Large intestine (tissue), 3 donors: ENCODE measurements around the gene CAMTA1. TPM values are rescaled to one million over a fixed set of nuclear protein-coding genes. Genes with fewer than 3 reads are reported as not detected.

Experiments used
- DNase-seq, 2 donors: peaks; one replicate each; pipeline versions ENCODE4 v3.0.0 to v3.0.0-alpha.2; 2013
- H3K27ac ChIP-seq: one replicate; pipeline ENCODE4 v1.5.1; 2013; ENCODE audit warnings: low read length
- H3K27me3 ChIP-seq: 2 replicates; pipeline ENCODE4 v1.6.1; 2013; ENCODE audit warnings: low read length; ENCODE audit not compliant: control insufficient read depth, insufficient read depth
- H3K36me3 ChIP-seq: 2 replicates; pipeline ENCODE4 v1.6.1; 2013; ENCODE audit warnings: low read length; ENCODE audit not compliant: control insufficient read depth, insufficient read depth
- H3K4me1 ChIP-seq: one replicate; pipeline ENCODE4 v1.6.1; 2013; ENCODE audit warnings: low read length; ENCODE audit not compliant: control insufficient read depth, insufficient read depth
- H3K4me3 ChIP-seq: one replicate; pipeline ENCODE4 v1.5.1; 2013; ENCODE audit warnings: low read length
- H3K9me3 ChIP-seq: one replicate; pipeline ENCODE4 v1.6.1; 2013; ENCODE audit warnings: mild to moderate bottlenecking, low read depth, low read length, moderate library complexity; ENCODE audit not compliant: control insufficient read depth
- WGBS: methylation state at CpG from one replicate; pipeline ENCODE4 v1.1.5; 2013; ENCODE audit warnings: low lambda C conversion rate; ENCODE audit not compliant: insufficient coverage; 5-methylcytosine and 5-hydroxymethylcytosine counted together
- polyA plus RNA-seq: library from polyadenylated mRNA; unstranded; fragments of 120-200 nt; gene quantifications from one replicate; pipeline ENCODE4 v1.2.1, GENCODE V29; 2013

CAMTA1 gene
- polyA plus RNA-seq, 1 donor, result 67.9 TPM

DNA sequence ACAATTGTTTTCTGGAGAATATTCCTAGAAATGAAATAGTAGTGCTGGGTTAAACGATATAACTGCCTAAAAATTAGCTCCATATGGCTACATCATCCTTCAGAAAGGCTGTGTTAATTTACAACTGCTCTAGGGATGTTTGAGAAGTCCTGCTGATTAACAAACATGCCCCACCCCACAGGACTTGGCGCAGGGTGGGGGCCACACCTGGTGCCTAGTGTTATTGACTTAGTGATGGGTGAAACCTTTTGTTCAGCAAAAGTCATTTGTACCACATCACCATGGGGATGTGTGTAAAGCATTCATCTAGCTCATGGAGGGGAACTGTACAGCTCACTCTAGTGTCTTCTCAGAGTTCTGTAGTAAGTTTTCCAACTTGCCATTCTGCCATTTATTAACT, 492.8 kb downstream of the CAMTA1 start:
- peaks cover 8% of the 10 kb centered on the region for H3K27me3 ChIP-seq
- DNase-seq, result peak in 1 of 2 donors; percentile 29
- H3K9me3 ChIP-seq, result no peaks in the 10 kb centered on the region
- H3K27ac ChIP-seq, result no peak overlapping the region
- no CpG with 5 or more reads among the region's 2 CpGs for WGBS
- no peaks in the 10 kb centered on the region for H3K36me3 ChIP-seq
- no peaks in the 10 kb centered on the region for H3K4me1 ChIP-seq
- no peak overlapping the region for H3K4me3 ChIP-seq

DNA sequence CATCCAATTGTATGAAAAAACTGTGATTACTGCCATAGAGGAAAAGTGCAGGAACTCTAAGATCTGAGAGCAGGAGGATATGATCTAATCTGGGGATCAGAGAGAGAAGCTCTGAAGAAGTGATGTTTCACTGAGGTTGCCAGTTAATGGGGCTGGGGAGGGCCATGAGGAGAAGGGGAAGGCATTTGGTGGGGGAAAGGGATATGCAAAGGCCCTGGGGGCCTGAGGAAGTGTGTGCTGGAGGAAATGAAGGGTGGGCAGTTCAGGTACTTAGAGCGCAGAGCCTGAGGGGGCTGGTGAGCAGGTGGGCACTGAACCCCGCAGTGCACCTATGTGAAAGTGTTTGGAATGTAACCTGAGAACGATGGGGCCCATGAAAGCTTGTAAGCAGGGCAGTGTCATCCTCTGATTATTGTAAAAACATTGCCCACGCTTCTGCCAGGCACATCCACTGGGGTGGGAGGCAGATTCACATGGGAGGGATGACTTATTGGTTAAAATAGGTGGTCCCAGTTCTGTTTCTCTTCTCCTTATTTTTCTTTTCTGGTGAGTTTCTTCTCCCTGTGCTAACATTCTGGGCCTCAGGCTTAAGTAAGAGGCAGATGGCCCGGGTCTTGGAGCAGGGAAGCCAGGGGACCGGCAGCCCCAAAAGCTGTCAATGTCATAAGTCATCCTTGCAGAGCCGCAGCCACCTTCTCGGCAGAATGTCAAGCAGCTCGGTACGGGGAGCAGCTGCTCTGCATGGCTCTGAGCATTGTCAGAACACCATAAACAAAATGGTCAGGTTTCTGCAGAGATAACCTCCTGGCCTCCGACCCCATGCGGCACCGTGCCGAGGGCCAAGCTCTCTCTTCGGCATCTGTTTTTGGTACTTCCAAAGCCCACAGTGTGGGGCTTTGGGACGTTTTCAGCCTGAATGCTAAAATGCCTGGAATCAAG, 493.8 kb downstream of the CAMTA1 start:
- H3K4me1 ChIP-seq, result no peaks in the 10 kb centered on the region
- no peak overlapping the region for H3K4me3 ChIP-seq
- WGBS, result 100% methylated on average over 2 of the region's 16 CpGs
- H3K27me3 ChIP-seq, result peaks cover 8% of the 10 kb centered on the region
- DNase-seq, result no peak
- no peaks in the 10 kb centered on the region for H3K36me3 ChIP-seq
- H3K9me3 ChIP-seq, result no peaks in the 10 kb centered on the region
- H3K27ac ChIP-seq, result no peak overlapping the region

DNA sequence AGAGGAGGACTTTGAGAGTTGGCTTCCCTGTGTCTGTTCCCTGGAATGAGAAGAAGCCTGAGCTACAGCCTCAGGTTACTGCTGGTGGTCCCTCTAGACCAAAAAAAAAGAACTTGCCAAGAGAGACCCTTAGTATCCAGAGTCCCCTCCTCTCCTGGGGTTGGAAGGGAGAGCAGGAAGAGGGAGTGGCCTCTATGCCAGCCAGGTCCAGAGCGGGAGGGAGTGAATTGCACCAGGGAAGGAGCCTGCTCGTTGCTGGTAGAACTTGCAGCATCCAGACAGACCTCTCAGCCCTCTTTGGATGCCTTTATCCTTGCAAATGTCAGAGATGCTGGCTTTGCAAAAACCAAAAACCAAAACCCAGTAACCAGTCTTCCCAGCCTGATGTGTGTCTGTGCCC, 494.5 kb downstream of the CAMTA1 start:
- Histone ChIP-seq H3K36me3 (no peaks in the 10 kb centered on the region), H3K4me1 (no peaks in the 10 kb centered on the region)
- no CpG with 5 or more reads among the region's 2 CpGs for WGBS

DNA sequence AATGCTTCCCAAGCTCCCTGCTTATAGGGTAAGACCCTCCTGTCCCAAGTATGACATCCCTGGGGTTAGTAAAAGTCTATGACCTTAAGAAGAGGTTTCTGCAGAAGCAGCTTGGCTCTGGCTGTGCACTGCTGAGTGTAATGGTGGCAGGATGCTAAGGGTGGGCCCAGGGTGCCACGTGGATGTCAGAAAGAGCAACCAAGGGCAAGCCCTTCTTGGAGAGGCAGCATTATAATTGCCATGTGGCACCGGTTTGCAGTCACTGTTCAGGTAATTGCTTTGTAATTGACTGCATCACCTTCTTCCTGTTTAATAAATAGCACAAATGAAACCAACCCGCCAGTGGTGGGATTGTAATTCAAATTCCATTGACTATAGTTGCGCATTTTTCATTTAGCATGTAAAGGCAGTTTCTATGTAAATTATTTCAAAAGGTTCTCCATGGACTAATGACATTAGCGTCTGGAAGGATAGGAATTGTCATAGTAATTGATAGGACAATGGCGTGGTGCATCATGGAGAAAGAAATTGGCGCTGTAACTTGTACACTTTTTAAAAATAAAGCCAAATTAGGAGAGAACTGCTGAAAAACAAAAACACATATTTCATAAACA, 495.2 kb downstream of the CAMTA1 start:
- Histone ChIP-seq H3K4me3 (no peak overlapping the region), H3K36me3 (no peaks in the 10 kb centered on the region), H3K4me1 (no peaks in the 10 kb centered on the region), H3K27ac (no peak overlapping the region), H3K9me3 (no peaks in the 10 kb centered on the region), H3K27me3 (peaks cover 8% of the 10 kb centered on the region)
- no peak for DNase-seq
- 92% methylated on average over 2 of the region's 7 CpGs for WGBS

More for the DNA sequence above, 494.5 kb downstream of the CAMTA1 start:
- H3K27ac ChIP-seq, result no peak overlapping the region
- no peak for DNase-seq
- H3K27me3 ChIP-seq, result peaks cover 8% of the 10 kb centered on the region
- H3K4me3 ChIP-seq, result no peak overlapping the region
- H3K9me3 ChIP-seq, result no peaks in the 10 kb centered on the region

DNA sequence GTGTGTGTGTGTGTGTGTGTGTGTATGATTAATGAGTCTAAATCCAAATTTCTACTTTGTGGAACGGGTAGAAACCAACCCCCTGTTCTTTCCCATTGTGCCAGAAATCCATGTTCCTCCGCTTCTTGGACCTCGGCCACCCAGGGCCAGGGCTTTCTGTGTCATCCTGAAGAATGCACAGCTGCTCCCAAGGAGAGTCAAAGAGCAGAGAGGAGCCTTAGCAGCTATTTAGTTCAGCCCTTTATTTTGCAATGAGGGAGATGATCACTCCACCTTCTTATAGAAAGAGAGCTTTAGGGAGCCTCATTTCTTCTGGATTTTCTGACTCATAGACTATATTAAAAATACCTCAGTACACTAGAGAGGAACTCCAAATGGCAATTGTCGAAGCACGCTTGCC, 496.6 kb downstream of the CAMTA1 start:
- Histone ChIP-seq H3K9me3 (no peaks in the 10 kb centered on the region), H3K27me3 (peaks cover 8% of the 10 kb centered on the region), H3K36me3 (no peaks in the 10 kb centered on the region), H3K27ac (no peak overlapping the region), H3K4me3 (no peak overlapping the region), H3K4me1 (no peaks in the 10 kb centered on the region)
- no CpG with 5 or more reads among the region's 5 CpGs for WGBS
- no peak for DNase-seq

DNA sequence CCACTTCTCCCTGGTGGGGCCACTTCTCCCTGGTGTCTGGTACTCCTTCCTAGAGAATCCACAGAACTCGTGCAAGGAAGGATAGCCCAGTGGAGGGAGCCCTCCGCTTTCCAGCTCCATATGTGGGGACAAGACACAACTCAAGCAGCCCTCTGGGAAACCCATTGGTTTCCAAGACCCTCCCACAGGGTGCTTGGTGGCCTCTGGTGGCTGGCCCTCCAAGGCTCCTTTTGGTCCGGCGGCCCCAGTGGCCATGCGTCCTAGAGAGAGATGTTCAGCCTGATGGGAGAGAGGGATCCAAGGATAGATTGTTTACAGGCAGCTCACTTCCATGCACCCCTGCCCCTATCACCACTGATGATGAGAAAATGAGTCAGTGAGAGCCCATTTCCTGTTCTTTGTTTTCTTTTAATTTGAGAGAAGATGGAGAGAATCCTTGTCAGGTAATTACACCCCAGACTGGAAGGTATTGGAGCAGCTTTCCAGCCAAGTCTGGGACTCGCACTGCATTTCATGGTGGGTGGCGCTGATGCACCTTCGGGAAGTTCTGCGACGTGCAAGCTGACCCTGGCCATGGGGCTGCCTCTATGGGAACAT, 499.7 kb downstream of the CAMTA1 start:
- H3K9me3 ChIP-seq, result no peaks in the 10 kb centered on the region
- no peak overlapping the region for H3K27ac ChIP-seq
- WGBS, result no CpG with 5 or more reads among the region's 10 CpGs
- no peak overlapping the region for H3K4me3 ChIP-seq
- no peak for DNase-seq
- no peaks in the 10 kb centered on the region for H3K4me1 ChIP-seq
- peaks cover 4% of the 10 kb centered on the region for H3K27me3 ChIP-seq
- H3K36me3 ChIP-seq, result no peaks in the 10 kb centered on the region

DNA sequence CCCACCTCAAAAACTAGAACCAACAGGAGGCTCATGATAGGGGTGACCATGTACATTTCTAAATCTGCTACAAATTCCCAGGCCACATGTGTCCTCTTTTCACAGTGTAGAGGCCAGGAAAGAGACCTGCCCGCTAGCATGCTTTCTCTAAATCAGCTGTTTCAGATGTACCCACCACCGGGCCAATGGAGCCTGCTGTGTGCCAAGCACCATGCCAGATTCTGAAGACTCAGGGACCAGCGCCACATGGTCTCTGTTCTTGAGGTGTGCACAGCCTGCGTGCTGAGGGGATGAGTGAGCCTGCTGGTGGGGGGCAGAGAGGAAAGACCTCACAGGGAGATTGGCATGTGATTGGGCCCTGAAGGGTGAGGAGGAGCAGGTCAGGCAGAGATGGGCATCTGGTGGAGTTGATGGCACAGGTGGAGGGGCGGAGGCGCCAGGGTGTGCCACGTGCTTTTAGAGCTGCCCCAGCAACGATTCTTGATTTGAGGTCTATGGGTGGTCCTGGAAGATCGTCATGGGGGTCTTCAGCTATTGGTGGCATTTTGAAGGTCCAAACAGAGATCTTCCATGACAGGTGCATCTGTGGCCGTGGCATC, 500.7 kb downstream of the CAMTA1 start:
- H3K9me3 ChIP-seq, result no peaks in the 10 kb centered on the region
- H3K4me3 ChIP-seq, result no peak overlapping the region
- H3K4me1 ChIP-seq, result no peaks in the 10 kb centered on the region
- H3K27me3 ChIP-seq, result peaks cover 4% of the 10 kb centered on the region
- no peaks in the 10 kb centered on the region for H3K36me3 ChIP-seq
- WGBS, result no CpG with 5 or more reads among the region's 10 CpGs
- H3K27ac ChIP-seq, result no peak overlapping the region
- no peak for DNase-seq

DNA sequence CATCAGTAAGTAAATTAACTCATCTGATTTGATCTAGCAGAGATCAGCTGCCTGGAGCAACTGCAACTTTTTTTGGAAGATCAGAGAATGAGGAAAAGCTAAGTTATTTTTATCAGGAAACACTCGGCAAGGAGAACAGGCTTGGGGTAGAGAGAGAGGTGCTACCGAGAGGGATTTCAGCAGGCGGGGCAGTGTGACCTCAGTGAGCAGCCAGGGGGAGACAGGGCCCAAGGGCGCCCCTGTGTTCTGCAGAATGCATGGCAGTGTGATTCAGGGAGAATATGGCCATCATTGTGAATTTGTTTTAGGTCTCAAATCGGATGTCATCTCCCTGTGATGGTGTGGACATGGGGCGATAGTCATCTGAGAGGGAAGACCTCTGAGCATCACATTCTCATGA, 501.8 kb downstream of the CAMTA1 start:
- H3K4me3 ChIP-seq, result no peak overlapping the region
- peaks cover 4% of the 10 kb centered on the region for H3K27me3 ChIP-seq
- no peaks in the 10 kb centered on the region for H3K36me3 ChIP-seq
- no peak for DNase-seq
- H3K4me1 ChIP-seq, result no peaks in the 10 kb centered on the region
- no peak overlapping the region for H3K27ac ChIP-seq
- WGBS, result no CpG with 5 or more reads among the region's 6 CpGs
- H3K9me3 ChIP-seq, result no peaks in the 10 kb centered on the region

DNA sequence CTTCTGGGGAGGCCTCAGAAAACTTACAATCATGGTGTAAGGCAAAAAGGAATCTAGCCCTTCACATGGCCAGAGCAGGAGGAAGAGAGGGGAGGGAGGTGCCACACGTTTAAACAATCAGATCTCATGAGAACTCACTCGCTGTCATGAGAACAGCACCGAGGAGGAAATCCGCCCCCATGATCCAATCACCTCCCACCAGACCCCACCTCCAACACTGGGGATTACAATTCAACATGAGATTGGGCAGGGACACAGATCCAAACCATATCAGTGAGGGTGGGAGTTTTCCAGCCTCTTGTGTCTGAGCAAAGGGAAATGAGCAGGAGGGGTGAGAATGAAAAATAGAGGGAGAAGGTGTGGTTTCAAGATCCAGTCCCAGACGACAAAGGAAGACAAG, 503.7 kb downstream of the CAMTA1 start:
- no peaks in the 10 kb centered on the region for H3K4me1 ChIP-seq
- no peaks in the 10 kb centered on the region for H3K9me3 ChIP-seq
- DNase-seq, result no peak
- H3K27me3 ChIP-seq, result peaks cover 4% of the 10 kb centered on the region
- no CpG with 5 or more reads among the region's 5 CpGs for WGBS
- H3K27ac ChIP-seq, result no peak overlapping the region
- no peak overlapping the region for H3K4me3 ChIP-seq
- no peaks in the 10 kb centered on the region for H3K36me3 ChIP-seq

DNA sequence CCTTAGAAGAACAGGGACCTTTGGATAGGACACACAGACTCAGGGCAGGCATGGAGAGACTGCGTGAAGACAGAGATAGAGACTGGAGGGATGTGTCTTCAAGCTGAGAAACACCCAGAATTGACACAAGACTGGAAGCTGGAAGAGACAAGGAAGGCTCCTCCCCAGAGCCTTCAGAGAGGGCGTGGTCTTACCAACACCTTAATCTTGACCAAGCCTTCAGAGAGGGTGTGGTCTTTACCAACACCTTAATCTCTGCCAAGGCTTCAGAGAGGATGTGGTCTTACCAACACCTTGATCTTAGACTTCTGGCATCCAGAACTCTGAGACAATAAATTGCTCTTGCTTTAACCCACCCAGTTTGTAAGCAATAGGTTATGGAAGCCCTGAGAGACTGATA, 504.4 kb downstream of the CAMTA1 start:
- H3K4me1 ChIP-seq, result no peaks in the 10 kb centered on the region
- no peaks in the 10 kb centered on the region for H3K36me3 ChIP-seq
- no CpG with 5 or more reads among the region's 2 CpGs for WGBS
- peaks cover 4% of the 10 kb centered on the region for H3K27me3 ChIP-seq
- DNase-seq, result no peak
- H3K9me3 ChIP-seq, result no peaks in the 10 kb centered on the region
- no peak overlapping the region for H3K4me3 ChIP-seq
- no peak overlapping the region for H3K27ac ChIP-seq
